ENCODE measurements around the gene DENND1C.

- TF ChIP-seq, protein P1, sequence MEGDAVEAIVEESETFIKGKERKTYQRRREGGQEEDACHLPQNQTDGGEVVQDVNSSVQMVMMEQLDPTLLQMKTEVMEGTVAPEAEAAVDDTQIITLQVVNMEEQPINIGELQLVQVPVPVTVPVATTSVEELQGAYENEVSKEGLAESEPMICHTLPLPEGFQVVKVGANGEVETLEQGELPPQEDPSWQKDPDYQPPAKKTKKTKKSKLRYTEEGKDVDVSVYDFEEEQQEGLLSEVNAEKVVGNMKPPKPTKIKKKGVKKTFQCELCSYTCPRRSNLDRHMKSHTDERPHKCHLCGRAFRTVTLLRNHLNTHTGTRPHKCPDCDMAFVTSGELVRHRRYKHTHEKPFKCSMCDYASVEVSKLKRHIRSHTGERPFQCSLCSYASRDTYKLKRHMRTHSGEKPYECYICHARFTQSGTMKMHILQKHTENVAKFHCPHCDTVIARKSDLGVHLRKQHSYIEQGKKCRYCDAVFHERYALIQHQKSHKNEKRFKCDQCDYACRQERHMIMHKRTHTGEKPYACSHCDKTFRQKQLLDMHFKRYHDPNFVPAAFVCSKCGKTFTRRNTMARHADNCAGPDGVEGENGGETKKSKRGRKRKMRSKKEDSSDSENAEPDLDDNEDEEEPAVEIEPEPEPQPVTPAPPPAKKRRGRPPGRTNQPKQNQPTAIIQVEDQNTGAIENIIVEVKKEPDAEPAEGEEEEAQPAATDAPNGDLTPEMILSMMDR (conservative IDR thresholded peaks at IDR 0.05; ENCODE audit: low read depth, low read length), result no peak
- TF ChIP-seq EZH2phosphoT487 (IDR thresholded peaks at IDR 0.05; ENCODE audit: borderline replicate concordance, low read length), result no peak
Measured at GRCh38 chr19:6484831-6485230, 3.2 kb upstream of the DENND1C start.
